ENCODE results near the gene ALKBH3. TPM values are rescaled to one million over a fixed set of nuclear protein-coding genes. Genes with fewer than 3 reads are reported as not detected.

Gene ALKBH3
- total RNA-seq, 1 donor from 2014 or later = 19.1 TPM

DNA sequence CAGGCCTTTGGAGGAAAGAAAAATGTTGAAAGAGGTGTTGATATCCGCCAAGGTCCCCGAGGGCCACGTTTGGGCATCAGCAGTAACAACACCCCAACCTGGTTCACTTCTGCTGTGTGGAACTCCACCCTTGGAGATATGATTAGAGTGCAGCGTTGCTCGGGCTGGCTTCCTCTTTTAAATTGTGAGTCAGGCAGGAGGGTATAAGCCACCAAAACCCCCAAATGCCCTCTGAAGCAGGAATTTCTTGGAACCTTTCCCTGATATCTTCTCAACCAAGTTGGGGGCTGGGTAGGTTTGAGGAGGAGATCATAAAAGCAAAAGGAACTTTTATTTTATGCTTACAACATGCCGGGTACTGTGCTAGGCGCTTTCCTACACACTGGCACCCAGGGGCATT lies 55.4 kb downstream of the ALKBH3 start:
- DNase-seq (ENCODE audit: low spot score in 2 of 2) = no peak
- TF ChIP-seq, protein P1, sequence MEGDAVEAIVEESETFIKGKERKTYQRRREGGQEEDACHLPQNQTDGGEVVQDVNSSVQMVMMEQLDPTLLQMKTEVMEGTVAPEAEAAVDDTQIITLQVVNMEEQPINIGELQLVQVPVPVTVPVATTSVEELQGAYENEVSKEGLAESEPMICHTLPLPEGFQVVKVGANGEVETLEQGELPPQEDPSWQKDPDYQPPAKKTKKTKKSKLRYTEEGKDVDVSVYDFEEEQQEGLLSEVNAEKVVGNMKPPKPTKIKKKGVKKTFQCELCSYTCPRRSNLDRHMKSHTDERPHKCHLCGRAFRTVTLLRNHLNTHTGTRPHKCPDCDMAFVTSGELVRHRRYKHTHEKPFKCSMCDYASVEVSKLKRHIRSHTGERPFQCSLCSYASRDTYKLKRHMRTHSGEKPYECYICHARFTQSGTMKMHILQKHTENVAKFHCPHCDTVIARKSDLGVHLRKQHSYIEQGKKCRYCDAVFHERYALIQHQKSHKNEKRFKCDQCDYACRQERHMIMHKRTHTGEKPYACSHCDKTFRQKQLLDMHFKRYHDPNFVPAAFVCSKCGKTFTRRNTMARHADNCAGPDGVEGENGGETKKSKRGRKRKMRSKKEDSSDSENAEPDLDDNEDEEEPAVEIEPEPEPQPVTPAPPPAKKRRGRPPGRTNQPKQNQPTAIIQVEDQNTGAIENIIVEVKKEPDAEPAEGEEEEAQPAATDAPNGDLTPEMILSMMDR (IDR thresholded peaks at IDR 0.05) = no peak
- H3K9me3 ChIP-seq = no peaks in the 10 kb centered on the region
- peaks cover 0 to 34% of the 10 kb centered on the region in 2 donors for H3K4me1 ChIP-seq
- no peaks in the 10 kb centered on the region for H3K36me3 ChIP-seq
- H3K4me3 ChIP-seq = no peak overlapping the region
- no peaks in the 10 kb centered on the region for H3K27me3 ChIP-seq
- peak overlapping the region in 1 of 2 donors; percentile 82 for H3K27ac ChIP-seq
- intact Hi-C loops (cut with DNase I) = no loop called here

DNA sequence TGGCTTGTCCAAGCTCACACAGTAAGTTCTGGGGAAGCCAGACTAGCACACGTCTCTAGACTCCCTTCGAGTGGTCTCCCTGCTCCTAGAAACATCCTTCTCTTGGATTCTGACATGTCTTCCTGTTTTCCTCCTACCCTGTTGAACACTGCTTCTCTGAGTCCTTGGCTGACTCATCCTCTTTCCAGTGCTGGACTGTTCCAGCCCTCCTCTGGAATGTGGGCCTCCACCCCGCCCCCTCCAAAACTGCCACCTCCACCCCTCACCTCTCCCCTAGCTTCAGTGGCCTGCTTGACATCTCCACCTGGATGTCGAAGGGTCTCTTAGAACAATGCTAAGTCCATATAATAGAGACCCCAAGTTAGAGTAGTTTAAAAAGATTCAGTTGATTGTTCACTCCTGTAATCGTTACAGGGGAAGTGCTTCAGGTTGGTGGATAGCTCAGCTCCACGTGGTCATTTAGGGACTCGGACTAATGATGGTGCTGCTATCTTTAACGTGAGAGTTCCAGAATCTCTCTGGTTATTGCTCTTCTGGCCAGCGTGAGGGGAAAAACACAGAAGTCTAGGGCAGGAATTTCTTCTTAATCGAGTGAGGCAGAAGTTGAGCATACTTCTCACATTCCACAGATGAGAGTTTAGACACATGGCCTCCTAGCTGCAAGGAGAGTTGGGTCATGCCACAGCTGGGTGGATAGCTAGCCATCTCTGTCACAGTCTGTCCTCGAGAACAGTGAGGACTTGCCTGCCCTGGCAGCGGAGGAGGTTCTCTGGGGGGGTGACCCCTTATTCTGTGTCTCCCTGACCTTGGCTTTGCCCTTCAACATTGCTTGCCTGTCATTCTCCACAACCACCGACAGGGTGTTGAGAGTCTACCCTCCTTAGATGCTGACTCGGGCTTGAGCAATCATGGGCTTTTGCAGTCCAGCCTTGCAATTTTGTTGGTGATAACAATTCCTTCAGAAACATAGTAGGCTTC lies 57.1 kb downstream of the ALKBH3 start:
- Histone ChIP-seq H3K27me3 (no peaks in the 10 kb centered on the region), H3K4me3 (no peak overlapping the region), H3K27ac (peak overlapping the region; percentile 81 to 82), H3K36me3 (no peaks in the 10 kb centered on the region), H3K9me3 (no peaks in the 10 kb centered on the region), H3K4me1 (peaks cover 0 to 36% of the 10 kb centered on the region in 2 donors)
- intact Hi-C loops (cut with DNase I) = no loop called here
- TF ChIP-seq, protein P1 (IDR thresholded peaks at IDR 0.05) = peak in 2 of 3 experiments; percentile 10 to 11
- DNase-seq (ENCODE audit: low spot score in 2 of 2) = no peak

DNA sequence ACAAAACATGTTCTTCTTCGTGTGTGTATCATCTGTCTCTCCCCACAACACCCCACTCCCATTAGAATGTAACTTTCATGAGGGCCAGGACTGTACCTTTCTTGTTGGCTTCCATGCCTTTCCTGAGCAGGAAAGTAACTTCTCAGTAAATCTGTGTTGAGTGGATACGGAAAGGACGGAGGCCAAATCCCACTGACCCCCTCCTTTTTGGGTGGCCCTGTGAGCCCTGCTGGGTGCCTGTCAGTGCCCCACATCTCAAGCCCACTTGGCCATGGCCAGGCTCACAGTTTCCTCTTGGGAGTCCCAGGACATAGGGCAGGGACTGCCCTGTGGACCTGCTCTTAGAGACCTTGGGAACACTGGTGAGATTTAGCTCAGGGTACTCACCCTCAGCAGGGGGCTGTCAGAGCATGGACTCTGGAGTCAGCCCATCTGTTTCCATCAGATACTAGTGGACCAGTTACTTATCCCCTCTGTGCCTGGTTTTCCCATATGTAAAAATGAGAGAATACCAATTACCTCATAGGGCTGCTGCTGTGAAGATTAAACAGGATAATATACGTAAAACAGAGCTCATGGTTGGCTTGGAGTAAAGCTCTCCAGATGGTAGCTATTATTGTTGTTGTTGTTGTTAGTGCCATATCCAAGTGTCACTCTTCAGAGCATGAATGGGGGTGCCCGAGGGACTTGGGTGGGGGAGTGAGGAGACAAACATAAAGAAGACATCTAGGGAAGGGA lies 60.8 kb downstream of the ALKBH3 start:
- Histone ChIP-seq H3K4me3 (peak overlapping the region; percentile 69 to 98), H3K36me3 (peaks cover 13 to 23% of the 10 kb centered on the region in 2 donors), H3K27me3 (no peaks in the 10 kb centered on the region), H3K9me3 (no peaks in the 10 kb centered on the region), H3K27ac (peak overlapping the region; percentile 84 to 87), H3K4me1 (peaks cover 0 to 25% of the 10 kb centered on the region in 2 donors)
- TF ChIP-seq, protein P1 (IDR thresholded peaks at IDR 0.05) = no peak
- no peak for DNase-seq (ENCODE audit: low spot score in 2 of 2)
- intact Hi-C loops (cut with DNase I) = no loop called here

DNA sequence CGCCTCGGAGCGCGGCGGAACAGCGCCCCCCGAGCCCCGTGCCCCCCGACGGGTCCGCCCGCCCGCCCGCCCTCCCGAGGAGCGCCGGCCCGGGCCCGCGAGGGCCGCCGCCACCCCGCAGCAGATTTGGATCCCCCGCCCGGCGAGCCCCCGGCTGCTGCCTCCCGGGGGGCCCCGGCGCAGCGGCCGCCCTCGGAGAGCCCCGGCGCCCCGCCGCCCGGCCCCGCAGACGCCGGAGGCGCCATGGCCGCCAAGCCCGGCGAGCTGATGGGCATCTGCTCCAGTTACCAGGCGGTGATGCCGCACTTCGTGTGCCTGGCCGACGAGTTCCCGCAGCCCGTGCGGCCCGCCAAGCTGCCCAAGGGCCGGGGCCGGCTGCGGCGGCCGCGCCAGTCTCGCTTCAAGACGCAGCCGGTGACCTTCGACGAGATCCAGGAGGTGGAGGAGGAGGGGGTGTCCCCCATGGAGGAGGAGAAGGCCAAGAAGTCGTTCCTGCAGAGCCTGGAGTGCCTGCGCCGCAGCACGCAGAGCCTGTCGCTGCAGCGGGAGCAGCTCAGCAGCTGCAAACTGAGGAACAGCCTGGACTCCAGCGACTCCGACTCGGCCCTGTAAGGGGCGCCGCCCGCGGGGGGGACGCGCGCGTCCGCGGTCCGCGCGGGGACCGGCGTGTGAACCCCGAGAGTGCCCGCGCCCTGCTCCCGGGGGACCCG lies 62.2 kb downstream of the ALKBH3 start:
- Histone ChIP-seq H3K27me3 (no peaks in the 10 kb centered on the region), H3K9me3 (no peaks in the 10 kb centered on the region), H3K36me3 (peaks cover 13 to 23% of the 10 kb centered on the region in 2 donors), H3K4me3 (peak overlapping the region; percentile 69 to 98), H3K27ac (peak overlapping the region; percentile 95 to 99), H3K4me1 (peaks cover 0 to 18% of the 10 kb centered on the region in 2 donors)
- TF ChIP-seq, protein P1 (IDR thresholded peaks at IDR 0.05) = no peak
- no peak for DNase-seq (ENCODE audit: low spot score in 2 of 2)
- intact Hi-C loops (cut with DNase I) = loop anchor here (1.0 kb wide), 1 partner anchor 20 kb away; no protein-coding TSS in a partner anchor

DNA sequence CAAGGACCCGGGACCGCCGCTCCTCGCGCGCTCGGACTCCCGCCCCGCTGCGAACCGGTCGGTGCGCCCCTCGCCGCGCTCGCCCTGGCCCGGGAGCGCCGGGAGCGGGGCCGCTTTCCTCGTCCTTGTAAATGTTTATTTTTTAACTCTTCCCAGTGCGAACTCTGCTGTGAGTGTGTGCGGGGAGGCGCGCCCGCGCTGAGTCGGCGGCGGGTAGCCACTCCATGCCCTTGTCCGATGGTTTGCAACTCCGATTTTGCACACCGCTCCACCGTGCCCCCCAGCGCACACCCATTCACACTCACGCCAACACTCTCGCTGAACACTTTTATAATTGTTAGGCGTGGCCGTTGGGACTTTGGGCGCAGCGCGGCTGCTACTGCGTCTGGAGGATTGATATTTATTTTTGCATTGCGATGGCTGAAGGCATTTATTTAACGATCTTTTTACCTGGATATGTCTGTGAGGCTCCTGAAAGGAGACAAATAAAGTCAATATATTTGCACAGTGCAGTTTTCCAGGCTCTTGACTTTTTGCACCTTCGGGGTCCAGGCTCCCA lies 62.8 kb downstream of the ALKBH3 start:
- Histone ChIP-seq H3K27ac (peak overlapping the region; percentile 95 to 99), H3K4me1 (peaks cover 0 to 18% of the 10 kb centered on the region in 2 donors), H3K9me3 (no peaks in the 10 kb centered on the region), H3K4me3 (peak overlapping the region; percentile 69 to 98), H3K27me3 (no peaks in the 10 kb centered on the region), H3K36me3 (peaks cover 13 to 23% of the 10 kb centered on the region in 2 donors)
- DNase-seq (ENCODE audit: low spot score in 2 of 2) = no peak
- intact Hi-C loops (cut with DNase I) = no loop called here
- TF ChIP-seq, protein P1 (IDR thresholded peaks at IDR 0.05) = no peak
